Nephron progenitor cell (in vitro differentiated cells): Measurements from ENCODE around the gene ABHD12.
A peak's percentile ranks its signal among the peaks of the same experiment; 100 is the strongest.

Experiments
- DNase-seq: peaks from one replicate; pipeline ENCODE4 v3.0.0; 2021
- H3K27ac Mint-ChIP-seq: 2 replicates; pipeline ENCODE4 v1.8.0; 2021; ENCODE audit warnings: mild to moderate bottlenecking, moderate library complexity, mixed read lengths
- H3K27me3 Mint-ChIP-seq: 2 replicates; pipeline ENCODE4 v1.8.0; 2021; ENCODE audit warnings: mild to moderate bottlenecking, low read depth, mixed read lengths; ENCODE audit not compliant: poor library complexity
- H3K36me3 Mint-ChIP-seq: 2 replicates; pipeline ENCODE4 v1.8.0; 2021; ENCODE audit warnings: low read depth, mixed read lengths
- H3K4me1 Mint-ChIP-seq: 2 replicates; pipeline ENCODE4 v1.8.0; 2021; ENCODE audit warnings: mixed read lengths
- H3K4me3 Mint-ChIP-seq: 2 replicates; pipeline ENCODE4 v1.8.0; 2021; ENCODE audit warnings: mild to moderate bottlenecking, moderate library complexity, mixed read lengths
- H3K9me3 Mint-ChIP-seq: 2 replicates; pipeline ENCODE4 v1.8.0; 2021; ENCODE audit warnings: mild to moderate bottlenecking, moderate library complexity, mixed read lengths
- TF ChIP-seq, protein P1 (sequence below): fragments of 200-600 bp; sonication (generic); IDR thresholded peaks from 2 replicates; pipeline ENCODE4 v1.5.0; 2021; ENCODE audit warnings: antibody characterized with exemption

ABHD12 gene

DNA sequence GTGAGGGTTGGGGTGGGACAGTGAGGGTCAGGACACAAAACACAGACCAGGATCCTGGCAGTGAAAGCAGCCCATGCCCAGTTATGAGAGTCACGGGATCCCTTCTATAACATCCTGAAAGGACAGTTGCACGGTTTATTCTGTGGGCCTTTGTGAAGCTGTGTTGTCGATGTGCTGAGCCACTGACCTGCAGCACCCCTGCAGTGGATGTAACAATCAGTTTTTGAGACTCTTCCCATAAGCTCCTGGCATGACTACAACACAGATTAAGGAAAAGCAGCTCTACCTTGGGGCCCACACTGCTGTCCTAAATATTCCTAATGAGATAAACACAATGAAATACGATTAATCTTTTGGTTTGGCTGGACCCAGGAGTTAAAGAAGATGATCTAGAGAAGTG lies 139.1 kb downstream of the ABHD12 start:
- Mint-ChIP-seq H3K27me3 (peaks cover 4% of the 10 kb centered on the region), H3K4me1 (peaks cover 65% of the 10 kb centered on the region), H3K27ac (no peak overlapping the region), H3K9me3 (no peaks in the 10 kb centered on the region), H3K36me3 (peaks cover 24% of the 10 kb centered on the region), H3K4me3 (no peak overlapping the region)
- TF ChIP-seq, protein P1, sequence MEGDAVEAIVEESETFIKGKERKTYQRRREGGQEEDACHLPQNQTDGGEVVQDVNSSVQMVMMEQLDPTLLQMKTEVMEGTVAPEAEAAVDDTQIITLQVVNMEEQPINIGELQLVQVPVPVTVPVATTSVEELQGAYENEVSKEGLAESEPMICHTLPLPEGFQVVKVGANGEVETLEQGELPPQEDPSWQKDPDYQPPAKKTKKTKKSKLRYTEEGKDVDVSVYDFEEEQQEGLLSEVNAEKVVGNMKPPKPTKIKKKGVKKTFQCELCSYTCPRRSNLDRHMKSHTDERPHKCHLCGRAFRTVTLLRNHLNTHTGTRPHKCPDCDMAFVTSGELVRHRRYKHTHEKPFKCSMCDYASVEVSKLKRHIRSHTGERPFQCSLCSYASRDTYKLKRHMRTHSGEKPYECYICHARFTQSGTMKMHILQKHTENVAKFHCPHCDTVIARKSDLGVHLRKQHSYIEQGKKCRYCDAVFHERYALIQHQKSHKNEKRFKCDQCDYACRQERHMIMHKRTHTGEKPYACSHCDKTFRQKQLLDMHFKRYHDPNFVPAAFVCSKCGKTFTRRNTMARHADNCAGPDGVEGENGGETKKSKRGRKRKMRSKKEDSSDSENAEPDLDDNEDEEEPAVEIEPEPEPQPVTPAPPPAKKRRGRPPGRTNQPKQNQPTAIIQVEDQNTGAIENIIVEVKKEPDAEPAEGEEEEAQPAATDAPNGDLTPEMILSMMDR = no peak
- DNase-seq = no peak

DNA sequence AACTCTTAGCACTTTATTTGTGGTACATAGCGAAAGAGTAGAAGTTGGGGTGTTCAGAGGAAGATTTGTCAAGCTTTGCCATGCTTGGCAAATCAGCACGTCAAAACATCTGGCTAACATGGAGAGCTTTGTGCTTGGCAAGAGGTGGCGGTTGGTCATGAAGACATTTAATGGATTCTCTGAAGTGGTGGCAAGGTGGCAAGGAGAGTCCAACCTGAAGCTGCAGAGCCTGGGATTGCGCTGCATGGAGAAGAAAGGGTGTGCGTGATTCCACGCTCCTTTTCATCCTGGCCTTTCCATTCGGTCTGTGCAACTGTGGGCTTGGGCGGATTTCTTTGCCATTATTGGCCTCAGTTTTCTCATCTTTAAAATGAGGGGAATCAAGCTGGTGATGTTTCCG lies 139.6 kb downstream of the ABHD12 start:
- peaks cover 19% of the 10 kb centered on the region for H3K36me3 Mint-ChIP-seq
- no peak overlapping the region for H3K27ac Mint-ChIP-seq
- no peak for DNase-seq
- peaks cover 9% of the 10 kb centered on the region for H3K27me3 Mint-ChIP-seq
- TF ChIP-seq, protein P1 = no peak
- no peaks in the 10 kb centered on the region for H3K9me3 Mint-ChIP-seq
- H3K4me3 Mint-ChIP-seq = peak overlapping the region; percentile 98
- H3K4me1 Mint-ChIP-seq = peaks cover 70% of the 10 kb centered on the region

DNA sequence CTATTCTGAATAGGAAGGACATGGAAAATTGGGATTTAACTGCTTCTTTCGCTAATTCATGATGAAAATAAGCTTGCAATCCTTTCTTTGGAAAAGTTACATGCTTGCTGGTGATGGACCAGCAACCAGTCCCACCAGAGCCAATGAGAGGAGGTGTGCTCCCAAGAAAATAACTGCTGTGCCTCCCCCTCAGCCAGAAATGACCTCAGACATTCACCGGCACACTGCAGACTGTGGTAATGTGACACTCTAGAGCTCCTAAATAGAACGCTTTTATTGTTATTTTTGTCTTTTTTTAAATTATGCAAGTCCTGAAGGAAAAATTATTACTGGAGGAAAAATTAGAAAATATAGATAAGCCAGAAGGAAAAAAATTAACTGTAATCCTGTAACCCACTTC lies 140.1 kb downstream of the ABHD12 start:
- Mint-ChIP-seq H3K4me1 (peaks cover 73% of the 10 kb centered on the region), H3K9me3 (no peaks in the 10 kb centered on the region), H3K27ac (no peak overlapping the region), H3K36me3 (peaks cover 17% of the 10 kb centered on the region), H3K4me3 (peak overlapping the region; percentile 98), H3K27me3 (peaks cover 10% of the 10 kb centered on the region)
- TF ChIP-seq, protein P1 = no peak
- DNase-seq = no peak
